ENCODE data around the gene SEC22B.
"Not testable (repeated sequence)": the region's sequence is repeated elsewhere in the genome, so short reads cannot be mapped to it uniquely, and the experiment has no call there.

The SEC22B gene

GRCh38 chr1:120116094-120116493 is 60.2 kb downstream of the SEC22B start:
- peak; percentile 82 for DNase-seq (ENCODE audit: low read depth)

GRCh38 chr1:120113134-120113533 is 63.2 kb downstream of the SEC22B start:
- not testable (repeated sequence) for DNase-seq (ENCODE audit: low read depth)

GRCh38 chr1:120112212-120112611 is 64.1 kb downstream of the SEC22B start:
- peak; percentile 38 for DNase-seq (ENCODE audit: low read depth)

- not testable (repeated sequence) for DNase-seq (ENCODE audit: low read depth)
Measured at GRCh38 chr1:120111771-120112170, 64.5 kb downstream of the SEC22B start.

GRCh38 chr1:120111008-120111407 is 65.3 kb downstream of the SEC22B start:
- DNase-seq (ENCODE audit: low read depth): not testable (repeated sequence)

GRCh38 chr1:120109656-120110055 is 66.7 kb downstream of the SEC22B start:
- not testable (repeated sequence) for DNase-seq (ENCODE audit: low read depth)

GRCh38 chr1:120109180-120109579 is 67.1 kb downstream of the SEC22B start:
- DNase-seq (ENCODE audit: low read depth): not testable (repeated sequence)

- DNase-seq (ENCODE audit: low read depth): not testable (repeated sequence)
Measured at GRCh38 chr1:120105288-120105687, 71.0 kb downstream of the SEC22B start.

GRCh38 chr1:120103768-120104167 is 72.6 kb downstream of the SEC22B start:
- not testable (repeated sequence) for DNase-seq (ENCODE audit: low read depth)

- DNase-seq (ENCODE audit: low read depth): not testable (repeated sequence)
Measured at GRCh38 chr1:120101593-120101992, 74.7 kb downstream of the SEC22B start.

Measured in ELR (cell line).